Sigmoid colon (tissue), 7 donors: ENCODE data around the gene S100A1. TPM values are rescaled to one million over a fixed set of nuclear protein-coding genes. Genes with fewer than 3 reads are reported as not detected.

Source experiments
- DNase-seq: peaks from one replicate; pipeline ENCODE4 v3.0.0-alpha.2; 2019
- H3K27ac ChIP-seq, 4 donors: fragments of 200-600 bp; sonication (generic); one replicate each; pipeline ENCODE4 v1.5.1; 2016 to 2019; ENCODE audit warnings: mild to moderate bottlenecking in 1 of 4
- H3K27me3 ChIP-seq, 3 donors: fragments of 200-600 bp; sonication (generic); one replicate each; pipeline ENCODE4 v1.5.1; 2019; ENCODE audit warnings: mild to moderate bottlenecking in 1 of 3
- H3K36me3 ChIP-seq, 4 donors: fragments of 200-600 bp; sonication (generic); one replicate each; pipeline ENCODE4 v1.5.1; 2016 to 2019
- H3K4me1 ChIP-seq, 4 donors: fragments of 200-600 bp; sonication (generic); one replicate each; pipeline ENCODE4 v1.5.1; 2017 to 2019
- H3K4me3 ChIP-seq, 4 donors: fragments of 200-600 bp; sonication (generic); one replicate each; pipeline ENCODE4 v1.5.1; 2017 to 2019; ENCODE audit warnings: mild to moderate bottlenecking in 2 of 4, moderate library complexity in 1 of 4
- H3K9me3 ChIP-seq, 4 donors: fragments of 200-600 bp in 3 of 4; sonication (generic) in 3 of 4; one replicate each; pipeline versions ENCODE4 v1.5.1 to v1.6.1; 2013 to 2019
- EP300 ChIP-seq, 4 donors: sonication (generic); formaldehyde crosslinking; IDR thresholded peaks; one replicate each; pipeline ENCODE4 v1.6.1; 2017; ENCODE audit warnings: antibody characterized with exemption in 4 of 4
- POLR2A ChIP-seq, 2 donors: fragments of 450-650 bp; IDR thresholded peaks; one replicate each; pipeline ENCODE4 v1.6.1; 2016; ENCODE audit warnings: antibody characterized with exemption in 2 of 2, mild to moderate bottlenecking in 2 of 2, moderate library complexity in 2 of 2
- POLR2AphosphoS5 ChIP-seq, 4 donors: sonication (generic); formaldehyde crosslinking; IDR thresholded peaks; one replicate each; pipeline ENCODE4 v1.6.1; 2017; ENCODE audit warnings: antibody characterized with exemption in 4 of 4
- WGBS, 2 donors: extraction: QIAGEN DNeasy Blood & Tissue Kit; methylation state at CpG; one replicate each; pipeline ENCODE4 v1.1.7; 2013; 5-methylcytosine and 5-hydroxymethylcytosine counted together
- intact Hi-C: fragments of 100-400 bp; cut with DNase I; formaldehyde crosslinking; loops from one replicate; pipeline ENCODE4 v1.15.1; 2023
- polyA plus RNA-seq, 3 donors: library from polyadenylated mRNA; stranded (reverse); fragments of 200-250 nt; gene quantifications; one replicate each; pipeline ENCODE4 v1.2.3, GENCODE V29; 2013
- total RNA-seq, 4 donors: library from RNA; depleted of rRNA; stranded (reverse); fragments of >200 nt; gene quantifications; one replicate each; pipeline ENCODE4 v1.1.0, GENCODE V29; 2016
- TF ChIP-seq, protein P1 (sequence below), 4 experiments: fragments of 450-650 bp in 3 of 4; fragments of 200-600 bp in 1 of 4; IDR thresholded peaks; one replicate each; pipeline ENCODE4 v1.5.1; 2016 to 2019; ENCODE audit warnings: antibody characterized with exemption in 4 of 4, mild to moderate bottlenecking in 3 of 4, moderate library complexity in 2 of 4
- donor health status: healthy with polysubstance abuse.
- donor health status: Bipolar disorder and iron deficiency.
- donor health status: healthy.

Gene S100A1
- total and polyA plus RNA-seq, 7 donors = 2.3 to 22.2 (median 6.6) TPM

DNA sequence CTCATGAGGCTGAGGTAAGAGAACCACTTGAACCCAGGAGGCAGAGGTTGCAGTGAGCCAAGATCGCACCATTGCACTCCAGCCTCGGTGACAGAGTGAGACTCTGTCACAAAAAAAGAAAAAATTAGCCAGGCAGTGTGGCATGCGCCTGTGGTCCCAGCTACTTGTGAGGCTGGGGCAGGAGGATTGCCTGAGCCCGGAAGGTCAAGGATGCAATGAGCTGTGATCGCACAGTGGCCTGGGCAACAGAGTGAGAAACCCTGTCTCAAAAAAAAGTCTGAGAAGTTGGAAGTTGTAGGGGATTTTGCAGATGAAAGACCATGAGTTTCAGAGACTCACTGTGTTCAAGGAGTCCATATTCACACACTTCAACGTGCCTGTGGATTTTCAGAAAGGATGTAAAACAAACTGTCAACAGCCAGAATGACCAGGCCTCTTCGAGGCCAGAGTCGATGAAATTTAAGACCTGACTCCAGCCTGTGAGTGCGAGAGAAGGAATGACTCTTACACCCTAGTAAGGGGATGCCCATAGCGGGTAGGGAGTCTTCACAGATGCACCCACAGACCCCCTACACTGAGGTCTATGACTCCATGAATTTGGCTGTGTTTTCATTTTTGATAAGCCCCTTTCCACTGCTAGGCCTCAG is 3.1 kb upstream of the S100A1 start:
- peak; percentile 64 for DNase-seq
- 90 to 95% methylated on average over 10 of the region's 10 CpGs for WGBS, 2 donors
- intact Hi-C loops = no loop called here
- Histone ChIP-seq H3K36me3 (peaks cover 0 to 15% (median 0%) of the 10 kb centered on the region in 4 donors), H3K9me3 (no peaks in the 10 kb centered on the region), H3K4me3 (no peak overlapping the region), H3K4me1 (peaks cover 0 to 45% (median 43%) of the 10 kb centered on the region in 4 donors), H3K27me3 (no peaks in the 10 kb centered on the region), H3K27ac (peak overlapping the region; percentile 83 to 94 (median 90))
- TF ChIP-seq POLR2A (IDR thresholded peaks at IDR 0.05) (no peak), POLR2AphosphoS5 (IDR thresholded peaks at IDR 0.05) (peak in 1 of 4 donors; percentile 17)
- TF ChIP-seq, protein P1, sequence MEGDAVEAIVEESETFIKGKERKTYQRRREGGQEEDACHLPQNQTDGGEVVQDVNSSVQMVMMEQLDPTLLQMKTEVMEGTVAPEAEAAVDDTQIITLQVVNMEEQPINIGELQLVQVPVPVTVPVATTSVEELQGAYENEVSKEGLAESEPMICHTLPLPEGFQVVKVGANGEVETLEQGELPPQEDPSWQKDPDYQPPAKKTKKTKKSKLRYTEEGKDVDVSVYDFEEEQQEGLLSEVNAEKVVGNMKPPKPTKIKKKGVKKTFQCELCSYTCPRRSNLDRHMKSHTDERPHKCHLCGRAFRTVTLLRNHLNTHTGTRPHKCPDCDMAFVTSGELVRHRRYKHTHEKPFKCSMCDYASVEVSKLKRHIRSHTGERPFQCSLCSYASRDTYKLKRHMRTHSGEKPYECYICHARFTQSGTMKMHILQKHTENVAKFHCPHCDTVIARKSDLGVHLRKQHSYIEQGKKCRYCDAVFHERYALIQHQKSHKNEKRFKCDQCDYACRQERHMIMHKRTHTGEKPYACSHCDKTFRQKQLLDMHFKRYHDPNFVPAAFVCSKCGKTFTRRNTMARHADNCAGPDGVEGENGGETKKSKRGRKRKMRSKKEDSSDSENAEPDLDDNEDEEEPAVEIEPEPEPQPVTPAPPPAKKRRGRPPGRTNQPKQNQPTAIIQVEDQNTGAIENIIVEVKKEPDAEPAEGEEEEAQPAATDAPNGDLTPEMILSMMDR (IDR thresholded peaks at IDR 0.05) = no peak

DNA sequence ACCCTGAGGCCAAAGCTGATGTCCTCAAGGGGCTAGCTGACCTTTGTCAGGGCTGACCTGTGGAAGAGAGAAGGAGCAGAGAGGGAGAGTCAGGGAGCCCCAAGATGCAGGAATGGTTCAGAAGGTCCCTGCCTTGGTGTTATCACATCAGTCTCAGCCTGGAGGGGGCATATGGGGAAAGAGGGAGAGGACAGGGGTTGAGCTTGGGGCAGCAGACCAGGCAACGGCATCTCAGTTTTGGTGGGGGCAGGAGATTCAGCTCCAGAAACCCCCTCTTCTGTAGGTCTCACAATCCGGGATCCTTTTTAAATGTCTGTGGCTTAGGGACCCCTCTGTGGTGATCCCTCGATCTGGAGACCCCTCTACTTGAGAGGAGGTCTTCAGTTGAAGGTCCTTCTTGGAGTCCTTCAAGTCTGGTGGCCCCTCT is 1.7 kb upstream of the S100A1 start:
- DNase-seq = peak; percentile 56
- Histone ChIP-seq H3K4me1 (peaks cover 0 to 45% (median 43%) of the 10 kb centered on the region in 4 donors), H3K27ac (peak overlapping the region; percentile 83 to 94 (median 90)), H3K27me3 (no peaks in the 10 kb centered on the region), H3K4me3 (peak overlapping the region; percentile 45 to 62 (median 60)), H3K9me3 (no peaks in the 10 kb centered on the region), H3K36me3 (peaks cover 0 to 8% (median 0%) of the 10 kb centered on the region in 4 donors)
- intact Hi-C loops = loop anchor here (2.0 kb wide), 1 partner anchor 60 kb away; no protein-coding TSS in a partner anchor
- TF ChIP-seq, protein P1 (IDR thresholded peaks at IDR 0.05) = no peak
- TF ChIP-seq POLR2A (IDR thresholded peaks at IDR 0.05) (no peak), POLR2AphosphoS5 (IDR thresholded peaks at IDR 0.05) (no peak), EP300 (IDR thresholded peaks at IDR 0.05) (no peak)
- WGBS, 2 donors = 63 to 74% methylated on average over 3 of the region's 3 CpGs

DNA sequence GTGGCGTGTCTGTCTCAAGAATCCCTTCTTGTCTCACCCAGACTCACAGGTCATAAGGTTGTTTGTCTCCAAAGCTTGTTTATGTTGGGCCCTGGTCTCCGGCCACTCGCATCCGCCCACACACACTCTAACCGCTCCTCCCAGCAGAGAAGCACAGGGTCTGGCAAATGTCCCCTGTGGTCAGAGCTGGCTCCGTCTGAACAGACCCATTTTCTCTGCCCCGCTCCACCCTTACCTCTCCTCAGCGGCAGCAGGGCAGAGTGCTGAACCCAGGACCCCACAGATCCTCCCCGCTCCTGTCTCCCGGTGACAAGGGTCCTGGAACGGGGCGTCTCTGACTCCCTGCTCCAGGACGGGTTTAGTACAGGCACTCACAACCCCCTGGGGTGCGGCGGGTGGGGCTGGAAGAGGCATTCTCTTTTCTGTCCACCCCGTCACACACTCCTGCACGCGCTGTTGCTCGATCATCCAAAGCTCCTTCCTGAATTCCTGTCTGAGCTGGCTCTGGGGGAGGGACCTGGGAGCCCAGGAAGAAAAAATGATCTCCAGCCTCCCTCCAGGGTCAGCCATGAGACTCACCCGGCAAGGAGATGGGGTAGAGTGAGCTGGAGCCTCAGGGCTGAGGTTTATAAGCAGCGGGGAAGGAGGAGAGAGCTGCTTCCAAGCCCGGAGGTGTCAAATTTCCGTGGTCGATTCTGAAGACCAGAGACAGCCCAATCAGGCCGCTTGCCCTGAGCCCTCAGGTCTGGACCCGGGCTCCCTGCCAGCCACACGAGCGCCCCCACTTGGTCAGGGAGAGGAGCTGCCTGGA is 1.1 kb upstream of the S100A1 start, which contains the start of gene S100A13:
Gene S100A13 (minus strand): TSS at position 602 of the 811 bp plus-strand sequence. CDS start 1,033 bp downstream, outside the sequence.
- Histone ChIP-seq H3K9me3 (no peaks in the 10 kb centered on the region), H3K4me1 (peaks cover 0 to 44% (median 42%) of the 10 kb centered on the region in 4 donors), H3K4me3 (peak within 1 kb of the TSS; percentile 45 to 62 (median 60)), H3K27ac (peak within 1 kb of the TSS; percentile 83 to 94 (median 90)), H3K27me3 (no peaks in the 10 kb centered on the region), H3K36me3 (peaks cover 0 to 5% (median 0%) of the 10 kb centered on the region in 4 donors)
- peak; percentile 92 for DNase-seq
- TF ChIP-seq POLR2A (IDR thresholded peaks at IDR 0.05) = peak in 1 of 2 donors; percentile 61
- TF ChIP-seq, protein P1 (IDR thresholded peaks at IDR 0.05) = peak in 1 of 4 experiments; percentile 44
- no peak for TF ChIP-seq EP300 (IDR thresholded peaks at IDR 0.05)
- TF ChIP-seq POLR2AphosphoS5 (IDR thresholded peaks at IDR 0.05) = peak; percentile 73 to 92 (median 86)
- intact Hi-C loops = loop anchor here (2.0 kb wide), 1 partner anchor 60 kb away; no protein-coding TSS in a partner anchor
- 10 to 40% methylated on average over 28 of the region's 28 CpGs for WGBS, 2 donors

DNA sequence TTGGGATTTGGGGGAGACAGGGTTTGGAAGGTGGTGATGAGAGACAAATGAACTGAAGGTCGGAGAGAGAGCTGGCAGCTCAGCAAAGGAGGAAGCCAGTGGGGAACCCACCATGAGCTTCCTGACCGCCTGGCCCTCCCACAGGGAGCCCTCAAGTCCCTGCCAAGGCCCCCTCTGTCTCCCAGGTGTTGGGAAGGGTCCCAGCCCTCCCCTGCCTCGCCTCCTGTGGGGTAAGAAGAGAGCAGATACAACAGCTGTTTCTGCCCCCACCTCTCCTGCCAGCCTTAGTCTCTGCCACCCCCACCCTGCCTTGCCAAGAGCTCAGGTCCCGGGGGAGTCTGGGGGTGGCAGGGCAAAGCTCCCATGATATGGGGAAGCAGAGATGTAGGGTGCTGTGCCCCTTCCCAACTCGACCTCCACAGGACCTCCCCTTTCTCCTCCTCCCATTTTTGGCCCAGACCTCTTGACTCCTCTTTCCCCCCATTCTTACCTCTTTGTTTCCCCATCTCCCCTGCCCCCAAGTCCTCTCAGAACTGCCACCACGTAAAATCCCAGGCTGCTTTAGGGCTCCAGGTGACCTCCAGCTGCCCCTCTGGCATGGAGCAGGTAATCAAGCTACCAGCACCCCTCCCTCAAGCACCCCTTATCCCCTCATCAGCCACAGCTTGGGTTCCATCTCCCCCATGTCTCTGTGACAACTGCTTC is 556 bp downstream of the S100A1 start:
- intact Hi-C loops = no loop called here
- WGBS, 2 donors = 72 to 90% methylated on average over 6 of the region's 6 CpGs
- H3K27me3 ChIP-seq = no peaks in the 10 kb centered on the region
- DNase-seq = no peak
- H3K4me3 ChIP-seq = no peak overlapping the region
- no peaks in the 10 kb centered on the region for H3K9me3 ChIP-seq
- peak overlapping the region; percentile 83 to 94 (median 90) for H3K27ac ChIP-seq
- no peak for TF ChIP-seq POLR2AphosphoS5 (IDR thresholded peaks at IDR 0.05)
- TF ChIP-seq EP300 (IDR thresholded peaks at IDR 0.05) = no peak
- TF ChIP-seq, protein P1 (IDR thresholded peaks at IDR 0.05) = no peak
- no peak for TF ChIP-seq POLR2A (IDR thresholded peaks at IDR 0.05)
- H3K36me3 ChIP-seq = no peaks in the 10 kb centered on the region
- H3K4me1 ChIP-seq = peaks cover 0 to 45% (median 40%) of the 10 kb centered on the region in 4 donors
